GM21360 (cell line): ENCODE data around the gene GFI1B.
"Not testable (repeated sequence)": the region's sequence is repeated elsewhere in the genome, so short reads cannot be mapped to it uniquely, and the experiment has no call there.

Experiments
- ATAC-seq: cut with Tn5 transposase; IDR thresholded peaks from one replicate; pipeline ENCODE4 v1.9.1; 2021; ENCODE audit warnings: mild to moderate bottlenecking, moderate library complexity; ENCODE audit not compliant: unreplicated experiment

The GFI1B gene

DNA sequence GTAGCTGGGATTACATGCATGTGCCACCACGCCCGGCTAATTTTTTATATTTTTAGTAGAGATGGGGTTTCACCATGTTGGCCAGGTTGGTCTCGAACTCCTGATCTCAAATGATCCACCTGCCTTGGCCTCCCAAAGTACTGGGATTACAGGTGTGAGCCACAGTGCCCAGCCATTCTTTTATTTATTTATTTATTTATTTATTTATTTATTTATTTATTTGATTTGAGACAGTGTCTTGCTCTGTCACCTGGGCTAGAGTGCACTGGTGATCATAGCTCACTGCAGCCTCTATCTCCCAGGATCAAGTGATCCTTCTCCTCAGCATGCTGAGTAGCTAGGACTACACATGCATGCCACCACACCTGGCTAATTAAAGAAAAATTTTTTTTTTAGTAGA, 10.6 kb upstream of the GFI1B start:
- ATAC-seq, result not testable (repeated sequence)

DNA sequence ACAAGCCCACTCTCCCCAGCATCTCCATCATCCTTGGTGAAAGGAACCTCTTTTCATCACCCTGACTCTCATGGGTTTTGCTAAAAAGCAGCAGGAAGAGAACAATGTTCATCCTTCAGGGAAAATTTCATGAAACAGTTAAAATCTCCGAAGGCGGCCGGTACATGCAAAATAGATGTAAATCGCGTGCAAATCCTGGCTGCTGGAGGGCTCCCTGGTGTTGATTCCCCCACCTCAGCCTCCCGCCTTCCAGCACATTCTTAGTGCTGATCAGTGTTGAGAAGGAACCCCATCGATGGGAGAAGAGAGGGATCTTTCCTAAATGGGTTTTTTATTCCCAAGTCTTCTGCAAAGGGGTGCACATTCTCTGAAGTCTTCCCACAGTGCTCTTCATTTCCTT, 8.7 kb upstream of the GFI1B start:
- ATAC-seq, result no peak

DNA sequence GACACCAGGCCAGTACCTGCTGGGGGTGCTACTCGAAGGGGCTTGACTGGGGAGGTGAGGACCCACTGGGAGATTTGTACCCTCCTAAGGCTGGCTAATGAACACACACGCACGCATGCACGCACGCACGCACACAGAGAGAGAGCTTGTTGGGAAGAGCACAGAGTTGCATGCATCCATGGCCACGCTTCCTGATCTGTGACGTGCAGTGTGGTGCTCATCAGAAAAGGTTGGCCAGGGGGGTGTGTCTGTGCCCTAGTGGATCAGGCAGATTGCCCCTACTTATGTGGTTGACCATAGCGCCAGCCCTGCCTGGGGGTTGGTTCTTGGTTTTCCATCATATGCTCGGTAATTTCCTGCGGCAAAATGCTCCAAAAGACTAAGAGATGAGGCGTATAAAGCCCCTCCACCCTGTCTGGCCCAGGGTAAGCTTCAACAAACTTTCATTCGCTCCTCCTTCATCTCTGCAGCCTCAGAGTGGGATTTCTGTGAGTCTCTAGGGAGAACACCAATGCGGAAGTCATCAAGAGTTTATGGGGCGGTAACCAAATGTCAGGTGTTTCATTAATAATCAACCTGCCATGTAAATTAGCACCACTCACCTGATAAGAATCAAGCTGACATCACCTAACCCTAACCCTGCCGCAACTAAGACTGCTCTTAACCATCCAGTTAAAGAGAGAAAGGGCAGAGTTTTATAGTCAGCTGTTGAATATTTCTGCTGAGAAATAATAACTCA, 8.0 kb upstream of the GFI1B start:
- ATAC-seq, result no peak

- ATAC-seq, result no peak
Observed at GRCh38 chr9:132973166-132973565, 5.3 kb upstream of the GFI1B start.

- no peak for ATAC-seq
Observed at GRCh38 chr9:132973713-132974112, 4.8 kb upstream of the GFI1B start.

GRCh38 chr9:132975961-132976360, 2.5 kb upstream of the GFI1B start:
- no peak for ATAC-seq

DNA sequence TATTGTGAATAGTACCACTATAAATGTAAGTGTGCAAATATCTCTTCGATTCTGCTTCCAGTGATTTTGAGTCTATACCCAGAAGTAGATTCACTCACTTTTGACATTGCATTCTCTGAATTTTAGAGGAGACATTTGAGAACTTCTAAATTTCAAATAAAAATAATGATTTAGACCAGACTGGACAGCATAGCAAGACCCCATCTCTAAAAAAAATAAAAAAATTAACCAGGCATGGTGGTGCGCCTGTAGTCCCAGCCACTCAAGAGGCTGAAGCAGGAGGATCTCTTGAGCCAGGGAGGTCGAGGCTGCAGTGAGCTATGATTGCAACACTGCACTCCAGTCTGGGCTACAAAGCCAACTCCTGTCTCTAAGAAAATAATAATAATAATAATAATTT, 1.9 kb upstream of the GFI1B start:
- ATAC-seq, result no peak

GRCh38 chr9:132978112-132978450, 413 bp upstream of the GFI1B start:
- ATAC-seq, result no peak

- no peak for ATAC-seq
Observed at GRCh38 chr9:132980157-132980556, 1.7 kb downstream of the GFI1B start.

GRCh38 chr9:132982458-132982857, 4.0 kb downstream of the GFI1B start:
- no peak for ATAC-seq

DNA sequence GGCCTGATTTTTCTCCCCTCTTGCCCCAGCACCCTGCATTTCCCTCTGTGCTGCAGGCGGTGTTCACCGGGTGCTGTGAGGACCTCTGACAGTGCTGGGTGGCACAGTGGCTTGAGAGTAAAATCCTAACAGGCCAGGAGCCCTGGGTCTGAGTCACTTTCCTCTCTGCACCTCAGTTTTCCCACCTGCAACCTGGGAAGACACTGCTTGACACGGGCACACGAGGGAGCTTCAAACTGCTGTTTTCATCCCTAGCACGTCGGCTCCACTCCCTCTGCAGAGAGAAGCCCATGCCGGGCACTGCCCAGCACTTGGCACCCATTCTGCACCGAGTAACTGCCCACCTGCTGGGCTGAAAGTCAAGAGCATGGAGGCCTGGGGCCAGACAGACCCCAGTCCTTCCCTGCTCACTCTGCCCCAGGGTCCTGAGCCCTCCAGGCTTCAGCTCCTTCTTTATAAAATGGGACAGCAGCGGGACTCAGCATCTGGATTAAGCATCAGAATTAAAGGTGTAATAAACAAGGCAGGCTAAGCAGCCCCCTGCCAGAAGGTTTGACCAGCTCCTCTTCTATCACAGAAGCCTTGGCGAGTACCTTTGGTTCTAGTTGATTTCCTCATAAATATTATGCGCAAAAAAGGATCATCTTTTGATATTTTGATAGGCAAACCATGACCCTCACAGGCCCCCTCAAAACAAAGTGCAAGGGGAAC, 5.2 kb downstream of the GFI1B start:
- no peak for ATAC-seq

DNA sequence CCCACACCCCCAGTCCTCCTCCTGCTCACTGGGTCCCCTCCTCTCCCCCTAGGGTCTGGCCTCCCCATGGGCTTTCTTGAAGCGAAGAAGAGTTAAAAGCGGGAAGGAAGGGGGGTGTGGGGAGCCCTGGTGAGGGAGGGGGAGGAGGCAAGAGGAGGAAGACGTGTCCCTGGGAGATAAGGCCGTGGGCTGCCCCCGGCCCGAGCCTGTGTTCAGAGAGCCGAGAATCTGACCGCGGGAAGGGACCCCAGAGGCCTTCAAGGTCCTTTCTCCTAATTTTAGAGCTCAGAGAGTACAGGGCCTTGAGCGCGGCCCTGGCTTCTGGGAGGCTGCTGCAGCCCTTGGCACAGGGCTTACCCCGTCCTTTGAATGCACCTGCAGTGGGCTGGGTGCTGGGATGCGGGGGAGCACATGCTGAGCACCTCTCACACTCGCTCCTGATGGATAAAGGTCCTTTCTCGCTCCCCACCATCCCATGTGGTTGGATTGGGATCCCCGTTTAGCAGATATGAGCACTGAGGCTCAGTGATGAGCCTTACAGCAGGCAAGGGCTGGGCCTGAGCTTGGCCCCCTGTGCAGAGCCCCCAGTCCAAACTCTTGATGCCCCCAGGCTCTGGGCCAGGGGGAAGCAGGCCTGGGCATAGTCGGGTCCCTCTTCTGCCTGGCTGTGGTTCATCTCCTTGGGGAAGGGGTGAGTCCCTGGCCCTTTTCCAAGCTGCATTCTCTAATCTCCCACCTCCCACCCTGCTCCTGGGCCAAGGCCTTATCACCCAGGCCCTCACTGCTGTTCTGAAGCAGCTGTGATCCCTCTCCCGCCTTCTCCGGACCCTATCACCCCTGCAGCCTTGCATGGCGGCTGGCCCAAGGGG, 5.9 kb downstream of the GFI1B start:
- ATAC-seq, result no peak

DNA sequence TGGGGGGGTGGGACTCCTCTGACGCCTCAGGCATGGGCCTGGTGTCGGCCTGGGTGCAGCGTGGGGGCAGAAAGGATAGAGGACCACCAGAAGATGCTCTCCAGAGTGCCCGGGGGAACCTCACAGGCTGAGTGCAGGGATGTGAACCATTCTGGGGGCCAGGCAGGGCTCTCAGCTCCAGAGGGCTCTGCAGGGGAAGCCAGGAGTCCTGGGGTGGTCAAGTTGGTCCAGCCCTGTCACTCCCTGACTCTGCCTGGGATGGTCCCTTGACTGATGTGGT, 6.5 kb downstream of the GFI1B start:
- ATAC-seq, result no peak

- ATAC-seq, result no peak
Observed at GRCh38 chr9:132985489-132985888, 7.0 kb downstream of the GFI1B start.

GRCh38 chr9:132986114-132986513, 7.6 kb downstream of the GFI1B start:
- ATAC-seq, result no peak

- no peak for ATAC-seq
Observed at GRCh38 chr9:132986640-132987620, 8.4 kb downstream of the GFI1B start.

GRCh38 chr9:132988244-132989013, 9.9 kb downstream of the GFI1B start:
- ATAC-seq, result no peak

GRCh38 chr9:132989014-132989310, 10.5 kb downstream of the GFI1B start:
- ATAC-seq, result no peak

GRCh38 chr9:132989414-132989996, 11.0 kb downstream of the GFI1B start:
- no peak for ATAC-seq

DNA sequence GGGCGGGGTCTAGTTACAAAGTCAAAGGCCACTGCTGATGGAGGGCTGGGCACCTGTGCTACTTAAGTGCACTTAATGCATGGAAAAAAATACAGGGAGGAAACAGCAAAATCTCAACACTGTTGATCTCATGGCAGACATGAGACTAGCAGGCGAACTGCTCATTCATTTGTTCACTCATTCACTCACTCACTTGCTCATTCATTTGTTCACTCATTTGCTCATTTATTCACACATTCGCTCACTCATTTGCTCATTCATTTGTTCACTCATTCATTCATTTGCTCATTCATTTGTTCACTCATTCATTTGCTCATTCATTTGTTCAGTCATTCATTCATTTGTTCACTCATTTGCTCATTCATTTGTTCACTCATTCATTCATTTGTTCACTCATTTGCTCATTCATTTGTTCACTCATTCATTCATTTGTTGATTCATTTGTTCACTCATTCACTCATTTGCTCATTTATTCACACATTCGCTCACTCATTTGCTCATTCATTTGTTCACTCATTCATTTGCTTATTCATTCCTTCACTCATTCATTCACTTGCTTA, 11.6 kb downstream of the GFI1B start:
- not testable (repeated sequence) for ATAC-seq
